Measurements from ENCODE around the gene CS.

GRCh38 chr12:56237552-56237951 lies 62.6 kb downstream of the CS start:
- TF ChIP-seq POLR2A (IDR thresholded peaks at IDR 0.05): no peak
- TF ChIP-seq, protein P1, sequence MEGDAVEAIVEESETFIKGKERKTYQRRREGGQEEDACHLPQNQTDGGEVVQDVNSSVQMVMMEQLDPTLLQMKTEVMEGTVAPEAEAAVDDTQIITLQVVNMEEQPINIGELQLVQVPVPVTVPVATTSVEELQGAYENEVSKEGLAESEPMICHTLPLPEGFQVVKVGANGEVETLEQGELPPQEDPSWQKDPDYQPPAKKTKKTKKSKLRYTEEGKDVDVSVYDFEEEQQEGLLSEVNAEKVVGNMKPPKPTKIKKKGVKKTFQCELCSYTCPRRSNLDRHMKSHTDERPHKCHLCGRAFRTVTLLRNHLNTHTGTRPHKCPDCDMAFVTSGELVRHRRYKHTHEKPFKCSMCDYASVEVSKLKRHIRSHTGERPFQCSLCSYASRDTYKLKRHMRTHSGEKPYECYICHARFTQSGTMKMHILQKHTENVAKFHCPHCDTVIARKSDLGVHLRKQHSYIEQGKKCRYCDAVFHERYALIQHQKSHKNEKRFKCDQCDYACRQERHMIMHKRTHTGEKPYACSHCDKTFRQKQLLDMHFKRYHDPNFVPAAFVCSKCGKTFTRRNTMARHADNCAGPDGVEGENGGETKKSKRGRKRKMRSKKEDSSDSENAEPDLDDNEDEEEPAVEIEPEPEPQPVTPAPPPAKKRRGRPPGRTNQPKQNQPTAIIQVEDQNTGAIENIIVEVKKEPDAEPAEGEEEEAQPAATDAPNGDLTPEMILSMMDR (IDR thresholded peaks at IDR 0.05): no peak

Data from testis (tissue), 2 donors.